OCI-LY7 (cell line): ENCODE measurements around the gene NR2C2AP.

Source experiments
- EZH2phosphoT487 ChIP-seq: fragments of 200-600 bp; sonication (generic); IDR thresholded peaks from 2 replicates; pipeline ENCODE4 v1.6.1; 2018; ENCODE audit warnings: low read depth, borderline replicate concordance, mild to moderate bottlenecking, mixed run types, antibody characterized with exemption, low read length, moderate library complexity, mixed read lengths
- TF ChIP-seq, protein P1 (sequence below): fragments of 200-600 bp; sonication (generic); conservative IDR thresholded peaks from 2 replicates; pipeline ENCODE4 v1.5.1; 2014; ENCODE audit warnings: mild to moderate bottlenecking, antibody characterized with exemption, low read length, moderate library complexity, mixed read lengths

DNA sequence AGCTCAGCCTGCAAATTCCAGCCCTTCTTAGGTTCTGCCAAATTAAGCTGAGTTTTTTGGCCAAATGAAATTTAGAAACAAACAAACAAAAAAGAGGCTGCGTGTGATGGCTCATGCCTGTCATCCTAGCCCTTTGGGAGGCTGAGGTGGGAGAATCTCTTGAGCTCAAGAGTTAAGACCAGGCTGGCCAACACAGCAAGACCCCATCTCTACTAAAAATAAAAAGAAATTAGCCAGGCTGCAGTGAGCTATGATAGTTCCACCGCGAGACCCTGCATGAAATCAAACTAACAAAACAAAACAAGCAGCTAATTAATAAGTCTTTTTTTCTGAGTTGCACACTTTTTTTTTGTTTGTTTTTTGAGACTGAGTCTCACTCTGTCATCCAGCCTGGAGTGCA is 26.5 kb upstream of the NR2C2AP start:
- TF ChIP-seq, protein P1, sequence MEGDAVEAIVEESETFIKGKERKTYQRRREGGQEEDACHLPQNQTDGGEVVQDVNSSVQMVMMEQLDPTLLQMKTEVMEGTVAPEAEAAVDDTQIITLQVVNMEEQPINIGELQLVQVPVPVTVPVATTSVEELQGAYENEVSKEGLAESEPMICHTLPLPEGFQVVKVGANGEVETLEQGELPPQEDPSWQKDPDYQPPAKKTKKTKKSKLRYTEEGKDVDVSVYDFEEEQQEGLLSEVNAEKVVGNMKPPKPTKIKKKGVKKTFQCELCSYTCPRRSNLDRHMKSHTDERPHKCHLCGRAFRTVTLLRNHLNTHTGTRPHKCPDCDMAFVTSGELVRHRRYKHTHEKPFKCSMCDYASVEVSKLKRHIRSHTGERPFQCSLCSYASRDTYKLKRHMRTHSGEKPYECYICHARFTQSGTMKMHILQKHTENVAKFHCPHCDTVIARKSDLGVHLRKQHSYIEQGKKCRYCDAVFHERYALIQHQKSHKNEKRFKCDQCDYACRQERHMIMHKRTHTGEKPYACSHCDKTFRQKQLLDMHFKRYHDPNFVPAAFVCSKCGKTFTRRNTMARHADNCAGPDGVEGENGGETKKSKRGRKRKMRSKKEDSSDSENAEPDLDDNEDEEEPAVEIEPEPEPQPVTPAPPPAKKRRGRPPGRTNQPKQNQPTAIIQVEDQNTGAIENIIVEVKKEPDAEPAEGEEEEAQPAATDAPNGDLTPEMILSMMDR: no peak
- TF ChIP-seq EZH2phosphoT487: no peak
